ENCODE data around the gene LGMN. TPM values are rescaled to one million over a fixed set of nuclear protein-coding genes. Genes with fewer than 3 reads are reported as not detected.

The LGMN gene
- total and polyA plus RNA-seq, 2 of the 13 experiments (the other 11 are each of a cell fraction or from before 2014, with no cell fraction given), result 28.9 to 76.4 TPM

- POLR2A ChIA-PET, result interaction anchor here (1.1 to 1.8 kb wide), 3 partner anchors 10 to 59 kb away, joined by 3 to 5 read pairs (median 3); partner anchors contain the start of genes GOLGA5 and LGMN
- intact Hi-C loops (cut with micrococcal nuclease; ENCODE audit: unreplicated experiment), result loop anchor here (1.0 kb wide), 1 partner anchor 70 kb away; no protein-coding TSS in a partner anchor
Observed at GRCh38 chr14:92783813-92784431, 35.5 kb upstream of the LGMN start.

More at GRCh38 chr14:92783813-92784431, 35.5 kb upstream of the LGMN start:
- Histone ChIP-seq H3K79me2 (ENCODE audit: insufficient read depth, low read length) (no peaks in the 10 kb centered on the region), H3K27me3 (ENCODE audit: control insufficient read depth in 1 of 2, insufficient read depth in 2 of 2, low read length in 2 of 2) (no peaks in the 10 kb centered on the region; a peak in 1 of 5 replicates), H3K9ac (ENCODE audit: insufficient read depth, low read depth, low read length) (no peak overlapping the region), H3K4me1 (ENCODE audit: insufficient read depth, low read length) (peaks cover 20% of the 10 kb centered on the region), H3K36me3 (replicated peaks in 1 of 2; ENCODE audit: control insufficient read depth in 1 of 2, insufficient read depth in 2 of 2, low read length in 2 of 2) (no peaks in the 10 kb centered on the region), H3K9me3 (ENCODE audit: low read length) (peaks cover 4% of the 10 kb centered on the region), H4K20me1 (ENCODE audit: insufficient read depth, low read length) (no peaks in the 10 kb centered on the region), H3K27ac (ENCODE audit: extremely low read length, insufficient read depth, low read length) (no peak overlapping the region), H3K4me3 (replicated peaks in 1 of 3; ENCODE audit: insufficient read depth in 1 of 3, low read depth in 2 of 3, low read length in 3 of 3) (no peak overlapping the region), H3K4me2 (ENCODE audit: low read depth, low read length) (peak overlapping the region; percentile 5; the same call in 1 of the 2 replicates), H2AFZ (ENCODE audit: low read length) (no peak overlapping the region)
- WGBS (ENCODE audit: low lambda C conversion rate), result 25% methylated on average over 2 of the region's 2 CpGs
- CTCF ChIA-PET (ENCODE audit: low intra/inter-chr PET ratio, low total read pairs), result interaction anchor here (1.4 to 4.5 kb wide), 3 partner anchors 69 to 98 kb away, joined by 5 to 68 read pairs (median 16); no protein-coding TSS in a partner anchor
- ATAC-seq, result peak; percentile 85
- in situ Hi-C loops (cut with HindIII; ENCODE audit: extremely low pct_ligation_motif_present, low pct_unique_long_range_greater_than_20kb), result loop anchor here (5.0 kb wide), 1 partner anchor 72 kb away; no protein-coding TSS in a partner anchor
- TF ChIP-seq ZBTB34 (CRISPR knock-in tag; IDR thresholded peaks at IDR 0.05) (no peak), KDM1A (CRISPR knock-in tag; IDR thresholded peaks at IDR 0.05) (no peak), PHB2 (IDR thresholded peaks at IDR 0.05; ENCODE audit: partially characterized antibody) (no peak), ZNF772 (CRISPR knock-in tag; IDR thresholded peaks at IDR 0.05) (no peak), ZNF720 (CRISPR knock-in tag; IDR thresholded peaks at IDR 0.05) (no peak), ZSCAN9 (CRISPR knock-in tag; IDR thresholded peaks at IDR 0.05; ENCODE audit: borderline replicate concordance) (0 out of 2 replicates have a peak, but pooled peaks have one; percentile 29), ZFP90 (CRISPR knock-in tag; IDR thresholded peaks at IDR 0.05; ENCODE audit: borderline replicate concordance) (no peak), SMC3 (IDR thresholded peaks at IDR 0.05; ENCODE audit: low read length) (peak; percentile 62), POLR2AphosphoS2 (IDR thresholded peaks at IDR 0.05; ENCODE audit: low read depth, low read length) (no peak), ZNF672 (CRISPR knock-in tag; IDR thresholded peaks at IDR 0.05) (no peak), ZFP36 (IDR thresholded peaks at IDR 0.05; ENCODE audit: borderline replicate concordance, low read depth, low read length, partially characterized antibody) (no peak), BRCA1 (CRISPR knock-in tag; IDR thresholded peaks at IDR 0.05) (no peak), ZMYM2 (CRISPR knock-in tag; IDR thresholded peaks at IDR 0.05) (no peak), ATF6 (CRISPR knock-in tag; conservative IDR thresholded peaks at IDR 0.05) (no peak), ZNF7 (CRISPR knock-in tag; IDR thresholded peaks at IDR 0.05) (no peak), CTCF (CRISPR knock-in tag; IDR thresholded peaks at IDR 0.05) (peak; percentile 74), ZNF317 (CRISPR knock-in tag; IDR thresholded peaks at IDR 0.05) (no peak), RAD21 (CRISPR knock-in tag; IDR thresholded peaks at IDR 0.05) (peak; percentile 37; the same call in 1 of the 2 replicates), KLF11 (CRISPR knock-in tag; IDR thresholded peaks at IDR 0.05) (no peak), HDAC1 (CRISPR knock-in tag; IDR thresholded peaks at IDR 0.05) (no peak), KDM4B (CRISPR knock-in tag; IDR thresholded peaks at IDR 0.05) (no peak), SRF (IDR thresholded peaks at IDR 0.05; ENCODE audit: low read depth, low read length) (no peak), STAG1 (CRISPR knock-in tag; IDR thresholded peaks at IDR 0.05) (peak; percentile 80)
- no TSS peak for BruUV-seq (replicated peaks)
- peak; percentile 56 for DNase-seq (ENCODE audit: low spot score)
- peak; percentile 68 for FAIRE-seq
